Measurements from ENCODE around the gene ZRANB3. TPM values are rescaled to one million over a fixed set of nuclear protein-coding genes. Genes with fewer than 3 reads are reported as not detected.
"Not testable (repeated sequence)": the region's sequence is repeated elsewhere in the genome, so short reads cannot be mapped to it uniquely, and the experiment has no call there.

ZRANB3 gene
- total and polyA plus RNA-seq, 2 experiments from 2014 or later = 3.6 to 10.4 TPM

DNA sequence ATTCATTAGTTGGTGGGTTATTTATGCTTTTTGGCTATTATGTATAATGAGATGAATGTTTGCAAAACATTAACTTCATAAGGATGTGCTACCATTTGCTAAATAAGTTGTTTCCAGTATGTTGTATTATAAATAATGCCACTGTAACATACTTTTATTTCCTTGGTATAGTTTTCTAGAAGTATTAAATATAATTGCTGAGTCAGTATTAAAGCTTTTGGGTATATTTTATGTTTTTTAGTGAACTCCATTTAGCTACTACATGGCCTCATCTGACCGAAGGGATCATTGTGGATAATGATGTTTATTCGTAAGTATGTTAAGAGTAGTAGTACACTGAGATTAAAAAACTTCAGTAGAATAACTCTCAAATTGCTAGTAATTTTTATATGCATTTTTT is 405.1 kb downstream of the ZRANB3 start:
- Histone ChIP-seq H3K4me2 (no peak overlapping the region), H3K36me3 (replicated peaks; ENCODE audit: insufficient read depth, low read depth) (no peaks in the 10 kb centered on the region), H2AFZ (no peak overlapping the region), H3K79me2 (peaks cover 2% of the 10 kb centered on the region), H3K4me1 (ENCODE audit: insufficient read depth) (no peaks in the 10 kb centered on the region), H3K9me3 (ENCODE audit: low read depth) (no peaks in the 10 kb centered on the region), H3K27me3 (no peaks in the 10 kb centered on the region), H3K9me2 (replicated peaks; ENCODE audit: insufficient read depth) (no peaks in the 10 kb centered on the region), H3K4me3 (no peak overlapping the region), H3K27ac (no peak overlapping the region), H4K20me1 (ENCODE audit: insufficient read depth, poor library complexity, severe bottlenecking) (no peaks in the 10 kb centered on the region)
- 96% methylated on average over 2 of the region's 2 CpGs for WGBS (ENCODE audit: low lambda C conversion rate, missing lambda C conversion rate)
- no peak for DNase-seq (ENCODE audit: low spot score)
- TF ChIP-seq EZH2 (IDR thresholded peaks at IDR 0.05; ENCODE audit: borderline replicate concordance) (no peak), EZH2phosphoT487 (IDR thresholded peaks at IDR 0.05; ENCODE audit: low read depth, severe bottlenecking, unreplicated experiment) (no peak)
- TF ChIP-seq, protein P1, sequence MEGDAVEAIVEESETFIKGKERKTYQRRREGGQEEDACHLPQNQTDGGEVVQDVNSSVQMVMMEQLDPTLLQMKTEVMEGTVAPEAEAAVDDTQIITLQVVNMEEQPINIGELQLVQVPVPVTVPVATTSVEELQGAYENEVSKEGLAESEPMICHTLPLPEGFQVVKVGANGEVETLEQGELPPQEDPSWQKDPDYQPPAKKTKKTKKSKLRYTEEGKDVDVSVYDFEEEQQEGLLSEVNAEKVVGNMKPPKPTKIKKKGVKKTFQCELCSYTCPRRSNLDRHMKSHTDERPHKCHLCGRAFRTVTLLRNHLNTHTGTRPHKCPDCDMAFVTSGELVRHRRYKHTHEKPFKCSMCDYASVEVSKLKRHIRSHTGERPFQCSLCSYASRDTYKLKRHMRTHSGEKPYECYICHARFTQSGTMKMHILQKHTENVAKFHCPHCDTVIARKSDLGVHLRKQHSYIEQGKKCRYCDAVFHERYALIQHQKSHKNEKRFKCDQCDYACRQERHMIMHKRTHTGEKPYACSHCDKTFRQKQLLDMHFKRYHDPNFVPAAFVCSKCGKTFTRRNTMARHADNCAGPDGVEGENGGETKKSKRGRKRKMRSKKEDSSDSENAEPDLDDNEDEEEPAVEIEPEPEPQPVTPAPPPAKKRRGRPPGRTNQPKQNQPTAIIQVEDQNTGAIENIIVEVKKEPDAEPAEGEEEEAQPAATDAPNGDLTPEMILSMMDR (IDR thresholded peaks at IDR 0.05; ENCODE audit: poor library complexity) = no peak

DNA sequence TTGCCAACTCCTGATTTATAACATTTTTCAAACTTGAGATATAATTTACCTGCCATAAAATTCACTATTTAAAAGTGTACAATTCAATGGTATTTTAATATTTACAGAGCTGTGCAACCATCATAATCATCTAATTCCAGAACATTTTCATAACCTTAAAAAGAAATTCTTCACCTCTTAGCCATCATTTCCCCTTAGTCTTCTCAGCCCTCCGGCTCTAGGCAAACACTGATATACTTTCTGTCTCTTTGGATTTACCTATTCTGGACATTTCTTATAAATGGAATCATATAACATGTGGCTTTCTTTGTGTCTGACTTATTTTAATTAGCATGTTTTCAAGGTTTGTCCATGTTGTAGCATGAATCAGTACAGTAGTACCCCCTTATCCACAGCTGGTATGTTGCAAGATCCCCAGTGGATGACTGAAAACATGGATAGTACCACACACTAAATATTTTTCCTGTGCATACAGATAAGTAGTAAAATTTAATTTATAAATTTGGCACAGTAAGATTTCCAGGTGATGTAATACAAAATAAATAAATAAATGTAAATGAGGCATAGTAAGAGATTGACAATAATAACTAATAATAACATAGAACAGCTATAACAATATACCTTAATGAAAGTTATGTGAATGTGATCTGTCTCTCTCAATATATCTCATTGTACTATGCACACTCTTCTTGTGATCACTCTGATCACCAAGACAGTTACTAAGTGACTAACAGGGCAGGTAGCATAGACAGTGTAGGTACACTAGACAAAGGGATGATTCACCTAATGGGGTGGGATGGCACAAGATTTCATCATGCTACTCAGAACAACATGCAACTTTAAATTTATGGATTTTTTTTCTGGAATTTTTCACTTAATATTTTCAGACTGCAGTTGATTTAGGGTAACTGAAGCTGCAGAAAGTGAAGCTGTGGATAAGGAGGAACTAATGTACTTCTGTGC is 405.8 kb downstream of the ZRANB3 start:
- Histone ChIP-seq H3K36me3 (replicated peaks; ENCODE audit: insufficient read depth, low read depth) (no peaks in the 10 kb centered on the region), H2AFZ (no peak overlapping the region), H3K9me2 (replicated peaks; ENCODE audit: insufficient read depth) (no peaks in the 10 kb centered on the region), H4K20me1 (ENCODE audit: insufficient read depth, poor library complexity, severe bottlenecking) (no peaks in the 10 kb centered on the region), H3K9me3 (ENCODE audit: low read depth) (no peaks in the 10 kb centered on the region), H3K4me3 (no peak overlapping the region), H3K79me2 (peaks cover 2% of the 10 kb centered on the region), H3K4me2 (no peak overlapping the region), H3K27ac (no peak overlapping the region), H3K4me1 (ENCODE audit: insufficient read depth) (no peaks in the 10 kb centered on the region), H3K27me3 (no peaks in the 10 kb centered on the region)
- 80% methylated on average over 1 of the region's 1 CpG for WGBS (ENCODE audit: low lambda C conversion rate, missing lambda C conversion rate)
- no peak for DNase-seq (ENCODE audit: low spot score)
- TF ChIP-seq EZH2phosphoT487 (IDR thresholded peaks at IDR 0.05; ENCODE audit: low read depth, severe bottlenecking, unreplicated experiment) = no peak
- TF ChIP-seq, protein P1 (IDR thresholded peaks at IDR 0.05; ENCODE audit: poor library complexity) = no peak
- TF ChIP-seq EZH2 (IDR thresholded peaks at IDR 0.05; ENCODE audit: borderline replicate concordance) = no peak

DNA sequence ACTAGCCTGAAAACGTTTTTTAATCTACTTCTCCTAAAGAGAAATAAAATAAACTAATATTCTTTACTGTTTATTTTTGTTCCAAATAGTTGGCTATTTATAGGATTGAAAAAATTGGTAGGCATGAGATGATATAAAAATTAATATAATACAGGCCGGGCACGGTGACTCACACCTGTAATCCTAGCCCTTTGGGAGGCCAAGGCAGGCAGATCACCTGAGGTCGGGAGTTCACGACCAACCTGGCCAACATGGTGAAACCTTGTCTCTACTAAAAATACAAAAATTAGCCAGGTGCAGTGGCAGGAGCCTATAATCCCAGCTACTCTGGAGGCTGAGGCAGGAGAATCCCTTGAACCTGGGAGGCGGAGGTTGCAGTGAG is 409.4 kb downstream of the ZRANB3 start:
- not testable (repeated sequence) for H3K4me1 ChIP-seq (ENCODE audit: insufficient read depth); H3K27me3 ChIP-seq; H3K9me2 ChIP-seq (replicated peaks; ENCODE audit: insufficient read depth); H3K36me3 ChIP-seq (replicated peaks; ENCODE audit: insufficient read depth, low read depth); H3K9me3 ChIP-seq (ENCODE audit: low read depth); DNase-seq (ENCODE audit: low spot score); H3K4me3 ChIP-seq; H3K4me2 ChIP-seq; H3K27ac ChIP-seq; H2AFZ ChIP-seq; H3K79me2 ChIP-seq; H4K20me1 ChIP-seq (ENCODE audit: insufficient read depth, poor library complexity, severe bottlenecking)
- 91% methylated on average over 6 of the region's 6 CpGs for WGBS (ENCODE audit: low lambda C conversion rate, missing lambda C conversion rate)

DNA sequence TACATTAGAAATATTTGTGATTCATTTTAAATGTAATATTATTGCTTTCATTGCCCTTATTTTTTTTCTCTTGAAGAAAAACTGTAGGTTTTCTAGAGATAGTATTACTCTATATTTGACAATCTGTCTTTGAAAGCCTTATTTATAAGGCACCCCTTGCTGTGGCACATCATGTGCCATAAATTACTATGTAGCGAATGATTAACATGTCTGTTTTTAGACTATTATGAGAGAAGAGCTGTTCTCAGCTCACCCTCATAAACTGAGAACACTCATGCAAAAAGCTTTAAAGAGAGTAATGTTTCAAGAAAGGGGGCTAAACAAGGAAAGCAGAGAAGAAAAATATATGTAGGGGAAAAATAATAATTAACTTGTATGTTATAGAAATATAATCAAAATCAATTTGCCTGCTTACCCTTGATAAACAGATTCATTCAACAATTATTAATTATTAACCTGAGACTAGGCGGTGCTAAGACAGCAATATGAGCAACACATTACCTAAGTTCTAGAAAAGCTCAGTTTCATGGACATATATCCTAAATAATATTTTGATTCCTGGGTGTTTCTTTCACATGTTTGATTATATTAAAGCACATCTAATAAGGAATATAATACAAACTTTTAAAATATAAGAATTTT is 409.9 kb downstream of the ZRANB3 start:
- 83% methylated on average over 2 of the region's 2 CpGs for WGBS (ENCODE audit: low lambda C conversion rate, missing lambda C conversion rate)

More for the DNA sequence above, 409.9 kb downstream of the ZRANB3 start:
- H3K36me3 ChIP-seq (replicated peaks; ENCODE audit: insufficient read depth, low read depth) = no peaks in the 10 kb centered on the region
- TF ChIP-seq EZH2 (IDR thresholded peaks at IDR 0.05; ENCODE audit: borderline replicate concordance) = no peak
- TF ChIP-seq, protein P1 (IDR thresholded peaks at IDR 0.05; ENCODE audit: poor library complexity) = no peak
- TF ChIP-seq EZH2phosphoT487 (IDR thresholded peaks at IDR 0.05; ENCODE audit: low read depth, severe bottlenecking, unreplicated experiment) = no peak
- no peaks in the 10 kb centered on the region for H3K9me2 ChIP-seq (replicated peaks; ENCODE audit: insufficient read depth)
- H3K27me3 ChIP-seq = no peaks in the 10 kb centered on the region
- no peaks in the 10 kb centered on the region for H3K9me3 ChIP-seq (ENCODE audit: low read depth)
- peaks cover 2% of the 10 kb centered on the region for H3K79me2 ChIP-seq
- no peak overlapping the region for H3K27ac ChIP-seq
- no peak overlapping the region for H3K4me2 ChIP-seq
- no peaks in the 10 kb centered on the region for H4K20me1 ChIP-seq (ENCODE audit: insufficient read depth, poor library complexity, severe bottlenecking)
- no peak overlapping the region for H3K4me3 ChIP-seq
- H2AFZ ChIP-seq = no peak overlapping the region
- no peaks in the 10 kb centered on the region for H3K4me1 ChIP-seq (ENCODE audit: insufficient read depth)
- DNase-seq (ENCODE audit: low spot score) = no peak

All from hepatocyte (in vitro differentiated cells).